SK-N-MC (cell line): ENCODE results near the gene JAZF1.

ENCODE experiments used
- EZH2 ChIP-seq: fragments of 200-600 bp; sonication (generic); IDR thresholded peaks from one replicate; pipeline ENCODE4 v1.6.1; 2017; ENCODE audit warnings: antibody characterized with exemption
- FOXP2 ChIP-seq: optimal IDR thresholded peaks from 2 replicates; pipeline ENCODE3; 2011; ENCODE audit warnings: mild to moderate bottlenecking, moderate library complexity; ENCODE audit not compliant: insufficient read depth; ENCODE audit errors: extremely low read length, control extremely low read depth
- POLR2AphosphoS5 ChIP-seq: IDR thresholded peaks from 2 replicates; pipeline ENCODE4 v1.6.1; 2012; ENCODE audit warnings: mild to moderate bottlenecking, low read depth, low read length, borderline replicate concordance

- TF ChIP-seq POLR2AphosphoS5, result no peak
- TF ChIP-seq EZH2, result no peak
- no peak for TF ChIP-seq FOXP2
These were observed 338.4 kb downstream of the JAZF1 start for GRCh38 chr7:27842094-27842692.
